ENCODE data around the gene HOMER2. TPM values are rescaled to one million over a fixed set of nuclear protein-coding genes. Genes with fewer than 3 reads are reported as not detected.

Gene HOMER2
- total RNA-seq, 1 experiment from 2014 or later, result 22.6 TPM

GRCh38 chr15:82970696-82971095 is 18.2 kb upstream of the HOMER2 start:
- Histone ChIP-seq H2AFZ (ENCODE audit: low read length) (no peak overlapping the region), H3F3A (ENCODE audit: low read length, unreplicated experiment) (no peaks in the 10 kb centered on the region), H3K27me3 (ENCODE audit: low read length) (no peaks in the 10 kb centered on the region), H3K27ac (ENCODE audit: low read length) (no peak overlapping the region), H4K20me1 (ENCODE audit: low read length) (no peaks in the 10 kb centered on the region), H3K4me1 (ENCODE audit: insufficient read depth, low read length) (no peaks in the 10 kb centered on the region), H3K9me3 (ENCODE audit: low read length) (no peaks in the 10 kb centered on the region), H3K9me2 (replicated peaks; ENCODE audit: low read length) (no peaks in the 10 kb centered on the region), H3K9ac (ENCODE audit: low read length) (no peak overlapping the region), H3K79me2 (ENCODE audit: low read length) (no peaks in the 10 kb centered on the region), H3K36me3 (ENCODE audit: low read depth, low read length) (no peaks in the 10 kb centered on the region), H3K4me2 (ENCODE audit: low read length) (no peak overlapping the region), H3K4me3 (ENCODE audit: low read length) (no peak overlapping the region)
- intact Hi-C loops (cut with micrococcal nuclease), result no loop called here
- CTCF ChIA-PET, result no interaction called here
- TF ChIP-seq EZH2 (IDR thresholded peaks at IDR 0.05; ENCODE audit: low read length, unreplicated experiment) (no peak), EZH2phosphoT487 (IDR thresholded peaks at IDR 0.05; ENCODE audit: borderline replicate concordance, low read length) (no peak), CTCF (conservative IDR thresholded peaks at IDR 0.05; ENCODE audit: low read depth, low read length) (no peak)
- no TSS peak for BruUV-seq (replicated peaks)
- DNase-seq (no peak), ATAC-seq (no peak)
- POLR2A ChIA-PET (ENCODE audit: unreplicated experiment), result interaction anchor here (0.5 kb wide), 1 partner anchor 147 kb away, joined by 6 read pairs; no protein-coding TSS in a partner anchor

- Histone ChIP-seq H3K27me3 (ENCODE audit: low read length) (no peaks in the 10 kb centered on the region), H3K4me1 (ENCODE audit: insufficient read depth, low read length) (no peaks in the 10 kb centered on the region), H3K36me3 (ENCODE audit: low read depth, low read length) (no peaks in the 10 kb centered on the region), H3K79me2 (ENCODE audit: low read length) (no peaks in the 10 kb centered on the region), H3K4me2 (ENCODE audit: low read length) (no peak overlapping the region), H4K20me1 (ENCODE audit: low read length) (no peaks in the 10 kb centered on the region), H3K4me3 (ENCODE audit: low read length) (no peak overlapping the region), H2AFZ (ENCODE audit: low read length) (no peak overlapping the region), H3K27ac (ENCODE audit: low read length) (no peak overlapping the region), H3K9me3 (ENCODE audit: low read length) (no peaks in the 10 kb centered on the region), H3F3A (ENCODE audit: low read length, unreplicated experiment) (no peaks in the 10 kb centered on the region), H3K9ac (ENCODE audit: low read length) (no peak overlapping the region), H3K9me2 (replicated peaks; ENCODE audit: low read length) (no peaks in the 10 kb centered on the region)
- BruUV-seq (replicated peaks), result no TSS peak
- ChIA-PET CTCF (no interaction called here), POLR2A (ENCODE audit: unreplicated experiment) (no interaction called here)
- ATAC-seq (no peak), DNase-seq (no peak)
- TF ChIP-seq EZH2 (IDR thresholded peaks at IDR 0.05; ENCODE audit: low read length, unreplicated experiment) (no peak), EZH2phosphoT487 (IDR thresholded peaks at IDR 0.05; ENCODE audit: borderline replicate concordance, low read length) (no peak)
- intact Hi-C loops (cut with micrococcal nuclease), result no loop called here
Measured at GRCh38 chr15:82970078-82970686, 17.7 kb upstream of the HOMER2 start.

- H3K9ac ChIP-seq (ENCODE audit: low read length), result no peak overlapping the region
- no peaks in the 10 kb centered on the region for H3K9me2 ChIP-seq (replicated peaks; ENCODE audit: low read length)
- no peaks in the 10 kb centered on the region for H3K36me3 ChIP-seq (ENCODE audit: low read depth, low read length)
- no peak overlapping the region for H2AFZ ChIP-seq (ENCODE audit: low read length)
- H3K9me3 ChIP-seq (ENCODE audit: low read length), result no peaks in the 10 kb centered on the region
- H3K27ac ChIP-seq (ENCODE audit: low read length), result no peak overlapping the region
- intact Hi-C loops (cut with micrococcal nuclease), result no loop called here
- DNase-seq (no peak), ATAC-seq (no peak)
- H3F3A ChIP-seq (ENCODE audit: low read length, unreplicated experiment), result no peaks in the 10 kb centered on the region
- no peak overlapping the region for H3K4me2 ChIP-seq (ENCODE audit: low read length)
- H3K79me2 ChIP-seq (ENCODE audit: low read length), result no peaks in the 10 kb centered on the region
- no TSS peak for BruUV-seq (replicated peaks)
- POLR2A ChIA-PET (ENCODE audit: unreplicated experiment), result no interaction called here
- no peaks in the 10 kb centered on the region for H4K20me1 ChIP-seq (ENCODE audit: low read length)
- H3K27me3 ChIP-seq (ENCODE audit: low read length), result no peaks in the 10 kb centered on the region
- H3K4me1 ChIP-seq (ENCODE audit: insufficient read depth, low read length), result no peaks in the 10 kb centered on the region
- H3K4me3 ChIP-seq (ENCODE audit: low read length), result no peak overlapping the region
- CTCF ChIA-PET, result no interaction called here
- TF ChIP-seq EZH2phosphoT487 (IDR thresholded peaks at IDR 0.05; ENCODE audit: borderline replicate concordance, low read length) (no peak), CTCF (conservative IDR thresholded peaks at IDR 0.05; ENCODE audit: low read depth, low read length) (no peak), EZH2 (IDR thresholded peaks at IDR 0.05; ENCODE audit: low read length, unreplicated experiment) (no peak)
Measured at GRCh38 chr15:82969353-82969752, 16.8 kb upstream of the HOMER2 start.

All from PC-3 (cell line).